Uterus (tissue), 4 donors: Measurements from ENCODE around the gene FAIM. TPM values are rescaled to one million over a fixed set of nuclear protein-coding genes. Genes with fewer than 3 reads are reported as not detected.

ENCODE experiments used
- DNase-seq, 2 donors: peaks; one replicate each; pipeline ENCODE4 v3.0.0-alpha.2; 2019 to 2020
- H3K27ac ChIP-seq, 2 donors: fragments of 200-600 bp; sonication (generic); 1 replicate in 1 of 2; 2 replicates in 1 of 2; pipeline ENCODE4 v1.5.1; 2016 to 2018
- H3K27me3 ChIP-seq, 2 donors: fragments of 200-600 bp; sonication (generic); one replicate each; pipeline ENCODE4 v1.5.1; 2018 to 2019; ENCODE audit warnings: control low read depth in 1 of 2
- H3K36me3 ChIP-seq, 2 donors: fragments of 200-600 bp; sonication (generic); one replicate each; pipeline ENCODE4 v1.5.1; 2019; ENCODE audit warnings: control low read depth in 1 of 2
- H3K4me1 ChIP-seq, 2 donors: fragments of 200-600 bp; sonication (generic); one replicate each; pipeline ENCODE4 v1.5.1; 2018 to 2019; ENCODE audit warnings: control low read depth in 1 of 2
- H3K4me3 ChIP-seq, 2 donors: fragments of 200-600 bp; sonication (generic); 1 replicate in 1 of 2; 2 replicates in 1 of 2; pipeline ENCODE4 v1.5.1; 2018 to 2019; ENCODE audit warnings: mild to moderate bottlenecking in 1 of 2
- H3K9me3 ChIP-seq, 2 donors: fragments of 200-600 bp; sonication (generic); one replicate each; pipeline ENCODE4 v1.5.1; 2019; ENCODE audit warnings: control low read depth in 1 of 2
- POLR2A ChIP-seq, 2 donors: fragments of 450-650 bp; IDR thresholded peaks; one replicate each; pipeline ENCODE4 v1.6.1; 2016; ENCODE audit warnings: antibody characterized with exemption in 2 of 2, mild to moderate bottlenecking in 1 of 2, moderate library complexity in 1 of 2
- intact Hi-C: fragments of 100-400 bp; cut with DNase I; formaldehyde crosslinking; loops from one replicate; pipeline ENCODE4 v1.15.1; 2023; ENCODE audit warnings: low total_unique reads
- total RNA-seq, 4 donors: library from RNA; depleted of rRNA in 3 of 4; stranded (reverse); fragments of >200 nt in 3 of 4; gene quantifications; one replicate each; pipeline versions ENCODE4 v1.1.0 to v1.2.4, GENCODE V29; 2014 to 2023
- TF ChIP-seq, protein P1 (sequence below), 4 experiments: fragments of 200-600 bp in 2 of 4; fragments of 450-650 bp in 2 of 4; sonication (generic) in 2 of 4; IDR thresholded peaks; one replicate each; pipeline ENCODE4 v1.5.1; 2016 to 2019; ENCODE audit warnings: antibody characterized with exemption in 4 of 4, mild to moderate bottlenecking in 2 of 4, moderate library complexity in 1 of 4
- donor health status: DM: yes; HTN: yes; CAD: no.

FAIM gene
- total RNA-seq, 4 donors from 2014 or later = 1.3 to 17.6 (median 8.9) TPM

DNA sequence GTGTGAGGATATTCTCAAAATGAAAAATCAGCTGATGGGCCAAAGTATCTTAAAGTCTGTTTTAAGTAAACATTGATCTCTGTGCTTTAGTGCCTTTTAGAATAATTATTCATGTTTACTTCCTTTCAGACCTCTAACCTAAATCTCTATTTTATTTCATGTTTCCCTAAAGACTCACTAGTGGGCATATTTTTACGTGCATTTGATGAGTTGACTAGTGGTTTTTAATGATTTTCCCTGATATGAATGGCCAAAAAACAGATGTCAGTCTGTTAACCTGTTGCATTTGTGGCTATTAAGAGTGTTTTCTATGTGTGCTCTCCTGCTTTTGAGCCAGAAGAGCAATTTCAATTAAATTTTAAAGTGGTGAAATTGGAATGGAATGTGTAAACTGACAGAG lies 6.9 kb downstream of the FAIM start:
- no peak overlapping the region for H3K4me3 ChIP-seq
- H3K4me1 ChIP-seq = no peaks in the 10 kb centered on the region
- no peak overlapping the region for H3K27ac ChIP-seq
- intact Hi-C loops = no loop called here
- TF ChIP-seq, protein P1, sequence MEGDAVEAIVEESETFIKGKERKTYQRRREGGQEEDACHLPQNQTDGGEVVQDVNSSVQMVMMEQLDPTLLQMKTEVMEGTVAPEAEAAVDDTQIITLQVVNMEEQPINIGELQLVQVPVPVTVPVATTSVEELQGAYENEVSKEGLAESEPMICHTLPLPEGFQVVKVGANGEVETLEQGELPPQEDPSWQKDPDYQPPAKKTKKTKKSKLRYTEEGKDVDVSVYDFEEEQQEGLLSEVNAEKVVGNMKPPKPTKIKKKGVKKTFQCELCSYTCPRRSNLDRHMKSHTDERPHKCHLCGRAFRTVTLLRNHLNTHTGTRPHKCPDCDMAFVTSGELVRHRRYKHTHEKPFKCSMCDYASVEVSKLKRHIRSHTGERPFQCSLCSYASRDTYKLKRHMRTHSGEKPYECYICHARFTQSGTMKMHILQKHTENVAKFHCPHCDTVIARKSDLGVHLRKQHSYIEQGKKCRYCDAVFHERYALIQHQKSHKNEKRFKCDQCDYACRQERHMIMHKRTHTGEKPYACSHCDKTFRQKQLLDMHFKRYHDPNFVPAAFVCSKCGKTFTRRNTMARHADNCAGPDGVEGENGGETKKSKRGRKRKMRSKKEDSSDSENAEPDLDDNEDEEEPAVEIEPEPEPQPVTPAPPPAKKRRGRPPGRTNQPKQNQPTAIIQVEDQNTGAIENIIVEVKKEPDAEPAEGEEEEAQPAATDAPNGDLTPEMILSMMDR (IDR thresholded peaks at IDR 0.05) = no peak
- TF ChIP-seq POLR2A (IDR thresholded peaks at IDR 0.05) = no peak
- H3K9me3 ChIP-seq = no peaks in the 10 kb centered on the region
- no peaks in the 10 kb centered on the region for H3K27me3 ChIP-seq
- no peaks in the 10 kb centered on the region for H3K36me3 ChIP-seq
- DNase-seq = no peak

DNA sequence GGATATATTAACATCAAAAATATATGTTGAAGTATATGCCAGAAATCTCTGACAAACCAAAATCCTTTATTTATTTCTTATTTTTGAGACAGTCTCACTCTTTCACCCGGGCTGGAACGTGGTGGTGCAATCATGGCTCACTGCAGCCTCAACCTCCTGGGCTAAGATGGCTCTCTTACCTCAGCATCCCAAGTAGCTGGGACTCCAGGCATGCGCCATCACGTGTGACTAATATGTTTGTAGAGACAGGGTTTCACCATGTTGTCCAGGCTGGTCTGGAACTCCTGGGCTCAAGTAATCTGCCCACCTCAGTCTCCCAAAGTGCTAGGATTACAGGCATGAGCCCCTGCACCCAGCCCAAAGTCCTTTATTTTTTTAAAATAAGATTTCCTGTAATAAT lies 11.9 kb downstream of the FAIM start:
- Histone ChIP-seq H3K27ac (no peak overlapping the region), H3K27me3 (no peaks in the 10 kb centered on the region), H3K4me3 (no peak overlapping the region), H3K9me3 (no peaks in the 10 kb centered on the region), H3K36me3 (no peaks in the 10 kb centered on the region), H3K4me1 (no peaks in the 10 kb centered on the region)
- intact Hi-C loops = no loop called here
- TF ChIP-seq, protein P1 (IDR thresholded peaks at IDR 0.05) = no peak
- TF ChIP-seq POLR2A (IDR thresholded peaks at IDR 0.05) = no peak
- no peak for DNase-seq

DNA sequence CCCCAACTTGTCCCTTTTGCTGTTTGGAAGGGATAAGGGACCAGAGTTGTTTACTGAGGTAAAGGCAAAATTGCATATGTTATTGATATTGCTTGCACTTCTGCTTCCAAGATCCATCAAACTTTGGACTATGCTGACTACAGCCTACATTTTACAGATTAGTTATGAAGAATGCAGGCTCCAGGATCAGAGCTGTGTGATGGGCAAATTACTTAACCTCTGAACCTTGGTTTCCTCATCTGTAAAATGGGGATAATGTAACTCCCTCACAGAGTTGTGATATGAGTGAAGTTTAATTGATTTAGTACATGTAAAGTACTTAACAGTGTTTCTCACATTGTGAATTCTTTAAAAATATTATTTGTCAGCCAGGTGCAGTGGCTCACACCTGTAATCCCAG lies 15.9 kb downstream of the FAIM start:
- no peak for TF ChIP-seq POLR2A (IDR thresholded peaks at IDR 0.05)
- TF ChIP-seq, protein P1 (IDR thresholded peaks at IDR 0.05) = no peak
- Histone ChIP-seq H3K4me1 (no peaks in the 10 kb centered on the region), H3K36me3 (no peaks in the 10 kb centered on the region), H3K27me3 (no peaks in the 10 kb centered on the region), H3K9me3 (no peaks in the 10 kb centered on the region), H3K4me3 (no peak overlapping the region), H3K27ac (no peak overlapping the region)
- DNase-seq = no peak
- intact Hi-C loops = no loop called here

DNA sequence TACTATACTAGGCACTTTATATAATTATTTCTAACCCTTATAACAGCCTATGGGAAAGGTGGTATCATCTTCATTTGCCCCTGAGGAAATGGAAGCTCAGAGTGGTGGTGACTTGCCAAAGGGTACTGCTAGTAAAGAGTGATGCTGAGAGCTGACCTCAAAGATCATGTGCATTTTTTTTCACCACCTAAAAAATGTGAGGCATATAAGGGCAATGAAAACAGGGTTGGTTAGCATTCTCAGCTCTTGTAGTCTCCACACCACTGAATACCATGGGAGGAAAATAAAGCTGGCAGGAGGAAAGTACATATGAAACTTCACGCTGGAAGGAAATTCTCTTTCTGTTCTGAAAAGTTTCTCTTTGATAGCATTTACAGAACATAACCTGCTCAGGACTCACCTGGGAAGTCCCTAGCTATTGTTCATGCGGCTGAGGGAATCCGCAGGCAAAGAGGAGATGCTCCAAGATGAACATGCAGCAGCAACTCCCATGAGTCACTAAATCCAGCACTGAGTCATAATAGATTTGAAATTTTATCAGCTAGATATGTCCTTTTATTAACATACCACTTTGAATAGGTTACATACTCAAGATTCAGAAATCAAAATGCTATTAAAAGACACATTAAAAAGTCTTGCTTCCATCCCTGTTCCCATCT lies 17.3 kb downstream of the FAIM start:
- no peaks in the 10 kb centered on the region for H3K9me3 ChIP-seq
- no peaks in the 10 kb centered on the region for H3K27me3 ChIP-seq
- H3K4me1 ChIP-seq = no peaks in the 10 kb centered on the region
- no peak overlapping the region for H3K27ac ChIP-seq
- H3K4me3 ChIP-seq = no peak overlapping the region
- DNase-seq = no peak
- intact Hi-C loops = no loop called here
- H3K36me3 ChIP-seq = no peaks in the 10 kb centered on the region
- no peak for TF ChIP-seq POLR2A (IDR thresholded peaks at IDR 0.05)
- TF ChIP-seq, protein P1 (IDR thresholded peaks at IDR 0.05) = no peak

DNA sequence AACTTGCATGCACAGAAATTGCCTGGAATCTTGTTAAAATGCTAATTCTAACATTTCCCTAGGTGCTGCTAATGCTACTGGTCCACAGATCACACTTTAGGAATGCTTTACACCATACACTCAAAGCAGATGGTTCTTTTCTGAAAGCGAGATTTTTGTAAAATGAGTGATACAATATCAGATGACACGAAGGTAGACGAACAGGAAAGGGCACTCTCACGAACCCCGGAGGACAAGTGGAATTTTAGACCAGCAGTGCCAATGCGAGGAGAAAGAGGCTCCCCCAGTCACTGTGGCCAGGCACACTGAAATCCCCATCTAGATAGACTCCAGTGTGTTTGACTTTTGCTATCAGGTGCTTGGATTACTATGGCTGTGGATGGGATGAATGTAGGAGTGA lies 21.0 kb downstream of the FAIM start:
- TF ChIP-seq POLR2A (IDR thresholded peaks at IDR 0.05) = no peak
- TF ChIP-seq, protein P1 (IDR thresholded peaks at IDR 0.05) = no peak
- H3K27me3 ChIP-seq = no peaks in the 10 kb centered on the region
- H3K9me3 ChIP-seq = no peaks in the 10 kb centered on the region
- no peak for DNase-seq
- H3K4me3 ChIP-seq = no peak overlapping the region
- no peak overlapping the region for H3K27ac ChIP-seq
- H3K36me3 ChIP-seq = no peaks in the 10 kb centered on the region
- no peaks in the 10 kb centered on the region for H3K4me1 ChIP-seq
- intact Hi-C loops = no loop called here
